SIG-M5 treated with dmso at 0.1 percent for 504 hours (cell line): Measurements from ENCODE around the gene LRRC10B.

Experiments used
- DNase-seq: peaks from one replicate; lab custom pipeline; 2025; ENCODE audit not compliant: unreplicated experiment; lab: John Stamatoyannopoulos, UW

Gene LRRC10B

GRCh38 chr11:61528114-61528513 lies 19.6 kb downstream of the LRRC10B start:
- DNase-seq, result no peak

DNA sequence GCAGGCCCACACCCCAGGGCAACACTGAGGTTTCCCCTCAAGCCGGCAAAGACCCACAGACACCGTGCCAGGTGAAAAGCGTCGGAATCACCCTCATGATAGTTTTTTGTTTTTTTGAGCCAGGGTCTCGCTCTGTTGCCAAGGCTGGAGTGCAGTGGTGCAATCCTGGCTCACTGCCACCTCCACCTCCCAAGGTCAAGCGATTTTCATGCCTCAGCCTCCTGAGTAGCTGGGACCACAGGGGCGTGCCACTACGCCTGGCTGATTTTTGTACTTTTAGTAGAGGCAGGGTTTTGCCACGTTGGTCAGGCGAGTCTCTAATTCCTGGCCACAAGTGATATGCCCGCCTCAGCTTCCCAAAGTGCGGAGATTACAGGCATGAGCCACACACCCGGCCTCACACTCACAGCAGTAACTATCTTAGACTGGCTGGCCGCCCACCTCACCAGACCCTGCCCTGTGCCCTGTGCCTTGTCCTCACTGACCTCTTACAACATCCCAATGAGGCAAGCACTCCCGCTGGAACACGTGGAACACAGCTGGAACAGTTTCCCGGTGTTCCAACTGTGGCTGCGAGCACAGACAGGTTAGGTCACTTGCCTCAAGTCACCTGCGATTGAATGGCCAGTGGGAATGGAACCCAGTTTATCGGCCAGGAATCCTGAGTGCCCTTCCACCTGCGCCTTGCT lies 21.1 kb downstream of the LRRC10B start:
- no peak for DNase-seq

DNA sequence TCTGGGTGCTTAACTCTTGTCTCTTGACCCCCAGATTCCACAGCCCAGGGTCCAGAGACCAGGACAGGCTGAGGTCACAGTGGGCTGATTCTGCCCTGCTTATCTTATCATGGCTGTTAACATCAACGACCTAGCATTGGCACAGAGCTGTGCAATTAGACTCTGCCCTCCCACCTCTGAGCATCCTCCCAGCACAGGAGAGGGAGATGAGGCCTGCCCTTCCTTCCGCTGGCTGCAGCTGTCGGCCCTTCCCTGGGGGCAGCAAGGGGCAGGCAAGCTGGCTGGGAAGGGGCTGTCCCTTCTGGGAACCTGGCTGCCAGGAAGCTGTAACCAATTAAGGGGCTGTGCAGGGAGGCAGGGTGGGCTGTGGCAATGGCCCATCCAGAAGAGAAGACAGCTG lies 22.5 kb downstream of the LRRC10B start:
- DNase-seq, result no peak

DNA sequence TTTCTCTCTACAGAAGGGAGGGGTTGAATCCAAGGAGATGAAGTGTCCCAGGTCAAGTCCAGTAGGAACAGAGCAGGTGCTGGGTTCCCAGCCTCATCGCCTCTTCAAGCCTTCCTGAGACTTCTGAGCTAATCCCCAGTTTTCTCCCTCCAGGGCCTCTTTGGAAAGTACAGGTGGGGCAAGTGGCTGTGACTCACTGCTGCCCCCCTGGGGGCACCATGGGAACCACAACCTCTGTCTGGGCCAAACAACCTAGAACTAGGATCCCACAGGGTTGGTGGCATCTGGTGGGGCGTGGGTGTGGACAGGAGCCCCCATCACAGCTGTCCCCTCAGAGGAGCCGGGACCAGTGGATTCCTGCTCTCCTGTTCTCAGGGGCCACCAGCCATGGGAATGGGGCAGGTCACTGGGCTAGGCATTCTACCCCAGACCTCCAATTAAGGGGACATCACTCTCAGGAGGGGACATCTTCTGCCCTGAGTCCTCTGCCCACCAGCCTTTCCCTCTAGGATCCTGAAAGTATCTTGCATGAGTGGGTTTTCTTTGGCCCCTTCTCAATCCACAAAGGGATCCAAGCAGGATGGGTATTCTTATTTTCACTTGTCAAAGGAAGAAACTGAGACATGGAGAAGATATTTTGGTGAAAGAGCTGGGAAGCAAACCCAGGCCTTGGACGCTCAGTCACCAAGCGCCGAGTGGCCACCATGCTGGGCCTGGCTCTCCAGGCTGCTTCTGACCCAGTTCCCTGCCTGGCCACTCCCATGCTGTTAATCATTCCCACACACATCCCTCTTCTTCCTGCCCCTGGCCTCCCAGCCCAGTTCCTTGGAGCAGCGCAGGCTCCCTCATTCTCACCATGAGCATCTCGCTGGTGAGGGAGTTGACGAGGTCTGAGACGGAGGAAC lies 23.8 kb downstream of the LRRC10B start:
- peak; percentile 33 for DNase-seq

GRCh38 chr11:61533039-61533375 lies 24.5 kb downstream of the LRRC10B start:
- DNase-seq, result no peak

GRCh38 chr11:61533401-61533800 lies 24.9 kb downstream of the LRRC10B start:
- DNase-seq, result no peak

- DNase-seq, result no peak
Measured at GRCh38 chr11:61534025-61534932, 25.7 kb downstream of the LRRC10B start.

- DNase-seq, result no peak
Measured at GRCh38 chr11:61534933-61535839, 26.6 kb downstream of the LRRC10B start.

DNA sequence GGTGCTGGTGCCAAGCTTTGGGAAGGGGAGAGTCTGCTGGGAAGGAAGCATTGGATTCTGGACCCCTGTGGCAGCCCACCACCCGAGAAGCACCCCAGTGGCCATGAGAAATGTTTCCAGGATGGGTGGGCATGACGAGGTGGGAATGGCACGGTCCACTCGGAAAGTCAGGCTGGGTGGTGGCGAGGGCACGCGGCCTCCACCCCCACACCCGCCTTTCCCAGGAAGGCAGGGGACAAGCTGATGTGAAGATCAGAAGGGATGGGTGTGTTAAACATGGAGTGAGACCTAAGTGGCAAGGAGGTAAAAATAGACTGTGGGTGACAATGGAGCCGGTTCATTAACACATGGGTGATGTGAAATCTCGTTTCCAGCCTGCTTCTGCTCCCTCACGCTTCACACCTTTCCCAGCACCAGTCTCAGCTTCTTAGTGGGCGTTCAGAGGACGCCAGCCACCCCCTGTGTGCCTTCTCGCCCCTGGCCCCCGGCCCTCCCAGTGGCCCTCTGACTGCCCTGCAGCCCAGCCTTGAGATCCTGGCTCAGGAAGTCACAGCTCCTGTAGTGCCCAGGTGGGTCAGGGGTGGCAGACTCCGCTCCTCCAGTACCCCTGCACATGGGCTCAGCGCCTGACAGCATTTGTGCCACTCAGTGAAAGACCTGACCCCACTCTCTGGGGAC lies 27.6 kb downstream of the LRRC10B start:
- no peak for DNase-seq

DNA sequence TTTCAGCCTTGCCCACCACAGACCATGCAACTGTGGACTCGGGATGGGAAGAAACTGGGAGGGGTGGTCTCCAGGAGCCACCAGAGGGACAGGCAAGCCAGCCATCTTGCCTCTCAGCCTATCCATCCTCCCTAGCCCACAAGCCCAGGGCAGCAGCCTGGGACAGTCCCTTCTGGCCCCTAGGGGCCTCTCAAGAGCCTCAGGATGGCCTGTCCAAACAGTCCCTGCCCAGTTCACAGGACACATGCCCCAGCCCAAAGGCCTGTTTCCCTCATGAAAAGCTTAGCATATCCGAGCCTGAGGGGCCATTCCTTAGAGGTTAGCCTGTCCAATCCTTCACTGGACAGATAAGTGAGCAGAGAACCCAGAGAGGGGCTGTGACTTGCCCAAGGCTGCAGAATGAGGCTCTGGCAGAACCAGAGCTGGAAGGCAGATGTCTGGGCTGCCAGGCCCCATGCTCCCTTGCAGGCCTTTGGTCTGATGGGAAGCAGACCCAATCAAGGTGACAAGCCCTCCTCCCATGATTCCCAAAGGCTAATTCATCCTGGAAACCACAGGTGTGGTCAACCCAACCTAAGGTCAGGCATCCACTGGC lies 28.2 kb downstream of the LRRC10B start:
- DNase-seq, result no peak

GRCh38 chr11:61537326-61537725 lies 28.8 kb downstream of the LRRC10B start:
- DNase-seq, result no peak

- no peak for DNase-seq
Measured at GRCh38 chr11:61538636-61538961, 30.1 kb downstream of the LRRC10B start.

GRCh38 chr11:61539006-61539405 lies 30.5 kb downstream of the LRRC10B start:
- DNase-seq, result no peak

DNA sequence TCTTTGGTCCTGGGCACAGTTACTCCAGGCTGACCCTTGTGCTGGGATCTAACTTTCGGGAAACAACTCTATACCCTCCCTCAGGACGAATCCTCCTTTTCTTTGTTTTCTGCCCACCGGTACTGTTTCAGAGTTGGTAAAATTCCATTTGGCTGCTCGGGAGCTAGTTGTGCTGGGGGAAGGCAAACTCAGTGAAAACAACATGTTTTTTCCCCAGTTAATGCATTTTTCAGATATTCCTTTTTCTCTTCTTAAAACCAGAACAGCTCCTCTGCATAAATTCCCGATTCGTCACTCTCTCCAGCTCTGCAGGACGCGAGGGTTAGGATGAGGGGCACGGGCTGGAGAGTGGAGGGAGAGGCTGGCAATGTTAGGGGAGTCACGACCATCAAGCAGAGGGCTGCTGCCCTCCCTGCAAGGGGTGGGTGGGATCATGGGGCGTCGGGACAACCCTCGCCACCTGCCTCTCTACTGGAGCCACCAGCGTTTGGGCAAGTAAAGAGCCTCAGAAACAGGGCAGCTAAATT lies 31.3 kb downstream of the LRRC10B start:
- no peak for DNase-seq

DNA sequence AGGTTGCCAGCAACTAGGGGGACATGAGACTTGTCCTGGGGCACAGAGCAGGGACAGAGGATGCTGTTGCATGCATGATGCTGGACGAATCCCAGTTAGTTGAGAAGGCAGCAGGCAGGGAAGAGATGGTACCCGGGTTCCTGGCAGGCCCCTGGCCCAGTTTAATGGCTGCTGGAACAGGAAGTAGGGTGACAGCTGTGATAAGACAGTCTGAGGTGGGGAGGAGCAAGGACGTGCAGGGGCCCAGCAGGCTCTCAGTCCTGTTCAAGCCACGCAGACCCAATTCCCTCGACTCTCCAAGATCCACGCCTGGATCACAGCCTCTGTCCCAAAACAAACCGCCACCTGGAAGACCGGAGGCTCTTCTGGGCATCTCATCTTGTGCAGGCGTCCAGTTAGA lies 32.0 kb downstream of the LRRC10B start:
- no peak for DNase-seq

GRCh38 chr11:61541598-61541997 lies 33.0 kb downstream of the LRRC10B start:
- DNase-seq, result peak; percentile 28

DNA sequence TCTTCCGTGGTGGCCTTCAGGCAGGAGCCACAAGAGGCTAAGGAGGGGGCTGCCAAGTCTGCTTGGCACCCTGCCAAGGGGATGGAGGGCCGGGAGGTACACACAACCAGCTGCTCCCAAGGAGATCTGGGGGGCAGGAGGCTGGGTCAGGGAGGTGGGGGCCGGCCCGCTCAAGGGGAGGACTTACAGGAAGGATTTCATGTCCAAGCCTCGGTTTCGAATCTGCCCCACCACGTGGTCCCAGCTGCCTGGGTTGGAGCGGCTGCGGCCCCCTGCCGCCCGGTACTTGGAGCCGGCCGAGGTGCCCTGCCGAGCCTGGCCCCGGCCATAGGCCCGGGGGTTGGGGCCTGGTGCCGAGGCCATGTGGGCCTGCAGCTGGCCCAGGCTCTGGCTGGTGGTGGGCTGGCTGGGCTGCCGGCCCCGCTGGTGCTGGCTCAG lies 33.5 kb downstream of the LRRC10B start:
- no peak for DNase-seq

DNA sequence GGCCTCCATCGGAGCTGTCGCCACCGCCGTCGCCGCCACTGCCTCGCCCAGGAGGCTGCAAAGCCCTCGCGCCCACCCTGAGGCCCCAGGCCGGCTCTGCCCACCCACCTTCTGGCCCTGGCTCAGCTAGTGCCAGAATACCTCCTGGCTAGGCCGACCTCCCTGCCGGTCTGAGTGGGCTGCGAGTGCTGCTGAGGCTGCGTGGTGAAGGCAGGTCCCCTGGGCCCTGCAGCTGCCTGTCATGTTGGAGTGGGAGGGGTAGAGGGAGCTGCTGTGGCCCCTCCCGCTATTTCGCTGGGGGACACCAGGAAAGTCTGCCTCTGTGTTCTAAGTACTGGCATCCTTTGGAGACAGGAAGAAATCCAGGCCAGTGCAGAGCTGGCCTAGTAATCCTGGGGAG lies 34.2 kb downstream of the LRRC10B start:
- no peak for DNase-seq

DNA sequence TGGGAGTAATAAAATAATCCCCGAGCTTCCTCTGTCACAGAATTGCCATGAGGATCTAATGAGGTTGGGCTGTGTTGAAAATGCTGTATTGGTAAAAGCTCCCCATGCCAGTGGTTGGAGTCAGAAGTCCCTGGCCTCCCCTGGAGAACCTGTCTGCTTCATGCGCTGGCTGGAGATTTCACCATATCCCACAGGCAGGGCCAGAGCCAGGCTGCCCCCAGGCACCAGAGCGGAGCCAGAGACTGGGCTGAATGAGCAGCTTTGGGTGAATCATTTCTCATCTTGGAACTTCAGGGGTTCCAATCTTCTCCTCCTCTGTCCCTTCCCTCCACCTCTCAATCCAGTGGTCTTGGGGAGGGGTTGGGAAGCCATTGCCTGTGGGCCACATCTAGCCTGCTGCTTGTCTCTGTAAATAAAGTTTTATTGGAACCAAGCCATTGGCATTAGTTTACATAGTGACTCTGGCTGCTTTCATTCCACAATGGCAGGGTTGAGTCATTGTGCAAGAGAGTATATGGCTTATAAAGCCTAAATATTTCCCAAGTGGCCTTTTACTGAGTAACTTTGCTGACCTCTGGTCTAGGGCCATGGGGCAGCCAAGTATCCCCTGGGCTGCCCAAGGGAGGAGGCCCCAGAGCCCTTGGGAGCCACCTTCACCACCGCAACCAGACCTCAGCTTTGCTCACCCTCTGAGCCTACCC lies 35.2 kb downstream of the LRRC10B start:
- DNase-seq, result no peak
